HEK293T (cell line): ENCODE results near the gene FOXP4.
A peak's percentile ranks its signal among the peaks of the same experiment; 100 is the strongest.

Source experiments
- CTCF ChIA-PET: fragments of 350-600 bp; formaldehyde crosslinking; extraction: SDS; loops from one replicate; lab custom pipeline; 2021; ENCODE audit warnings: antibody characterized with exemption, inconsistent platforms; lab: Yijun Ruan, JAX
- POLR2A ChIA-PET: fragments of 350-600 bp; formaldehyde crosslinking; extraction: SDS; loops from one replicate; lab custom pipeline; 2020; ENCODE audit warnings: antibody characterized with exemption, inconsistent platforms; lab: Yijun Ruan, JAX
- DNase-seq: peaks from one replicate; pipeline ENCODE4 v3.0.0; 2012; ENCODE audit warnings: mixed read lengths; ENCODE audit errors: extremely low spot score
- ARNT ChIP-seq: fragments of 450-650 bp; IDR thresholded peaks from 2 replicates; pipeline ENCODE4 v1.6.1; 2017; ENCODE audit warnings: mild to moderate bottlenecking
- BHLHE40 ChIP-seq: fragments of 450-650 bp; IDR thresholded peaks from 2 replicates; pipeline ENCODE4 v1.6.1; 2016; ENCODE audit warnings: mild to moderate bottlenecking, moderate library complexity, borderline replicate concordance
- CTBP1 ChIP-seq: fragments of 450-650 bp; IDR thresholded peaks from 2 replicates; pipeline ENCODE4 v1.6.1; 2016; ENCODE audit warnings: borderline replicate concordance
- ELF4 ChIP-seq: fragments of 450-650 bp; IDR thresholded peaks from 2 replicates; pipeline ENCODE4 v1.6.1; 2017; ENCODE audit warnings: antibody characterized with exemption
- FOXA1 ChIP-seq: fragments of 450-650 bp; IDR thresholded peaks from 2 replicates; pipeline ENCODE4 v1.6.1; 2016; ENCODE audit warnings: mild to moderate bottlenecking
- FOXK2 ChIP-seq: fragments of 450-650 bp; IDR thresholded peaks from 2 replicates; pipeline ENCODE4 v1.6.1; 2016; ENCODE audit warnings: mild to moderate bottlenecking
- FOXM1 ChIP-seq: fragments of 450-650 bp; IDR thresholded peaks from 2 replicates; pipeline ENCODE4 v1.6.1; 2017; ENCODE audit warnings: mild to moderate bottlenecking, borderline replicate concordance
- HDGF ChIP-seq: fragments of 450-650 bp; IDR thresholded peaks from 2 replicates; pipeline ENCODE4 v1.6.1; 2017; ENCODE audit warnings: antibody characterized with exemption, borderline replicate concordance
- L3MBTL2 ChIP-seq: fragments of 450-650 bp; conservative IDR thresholded peaks from 2 replicates; pipeline ENCODE4 v1.6.1; 2016; ENCODE audit warnings: mild to moderate bottlenecking
- LEF1 ChIP-seq: fragments of 450-650 bp; IDR thresholded peaks from 2 replicates; pipeline ENCODE4 v1.6.1; 2017; ENCODE audit warnings: mild to moderate bottlenecking, borderline replicate concordance
- NFRKB ChIP-seq: fragments of 450-650 bp; IDR thresholded peaks from 2 replicates; pipeline ENCODE4 v1.6.1; 2016; ENCODE audit warnings: mild to moderate bottlenecking, moderate library complexity
- SP1 ChIP-seq: fragments of 450-650 bp; IDR thresholded peaks from 2 replicates; pipeline ENCODE4 v1.6.1; 2017
- SUZ12 ChIP-seq: fragments of 450-650 bp; IDR thresholded peaks from 2 replicates; pipeline ENCODE4 v1.6.1; 2016; ENCODE audit warnings: mild to moderate bottlenecking
- TARDBP ChIP-seq: fragments of 450-650 bp; IDR thresholded peaks from 2 replicates; pipeline ENCODE4 v1.6.1; 2016
- ZNF384 ChIP-seq: fragments of 450-650 bp; IDR thresholded peaks from 2 replicates; pipeline ENCODE4 v1.6.1; 2016
- TF ChIP-seq, protein P1 (sequence below): fragments of 450-650 bp; IDR thresholded peaks from 2 replicates; pipeline ENCODE4 v1.6.1; 2016

Gene FOXP4

DNA sequence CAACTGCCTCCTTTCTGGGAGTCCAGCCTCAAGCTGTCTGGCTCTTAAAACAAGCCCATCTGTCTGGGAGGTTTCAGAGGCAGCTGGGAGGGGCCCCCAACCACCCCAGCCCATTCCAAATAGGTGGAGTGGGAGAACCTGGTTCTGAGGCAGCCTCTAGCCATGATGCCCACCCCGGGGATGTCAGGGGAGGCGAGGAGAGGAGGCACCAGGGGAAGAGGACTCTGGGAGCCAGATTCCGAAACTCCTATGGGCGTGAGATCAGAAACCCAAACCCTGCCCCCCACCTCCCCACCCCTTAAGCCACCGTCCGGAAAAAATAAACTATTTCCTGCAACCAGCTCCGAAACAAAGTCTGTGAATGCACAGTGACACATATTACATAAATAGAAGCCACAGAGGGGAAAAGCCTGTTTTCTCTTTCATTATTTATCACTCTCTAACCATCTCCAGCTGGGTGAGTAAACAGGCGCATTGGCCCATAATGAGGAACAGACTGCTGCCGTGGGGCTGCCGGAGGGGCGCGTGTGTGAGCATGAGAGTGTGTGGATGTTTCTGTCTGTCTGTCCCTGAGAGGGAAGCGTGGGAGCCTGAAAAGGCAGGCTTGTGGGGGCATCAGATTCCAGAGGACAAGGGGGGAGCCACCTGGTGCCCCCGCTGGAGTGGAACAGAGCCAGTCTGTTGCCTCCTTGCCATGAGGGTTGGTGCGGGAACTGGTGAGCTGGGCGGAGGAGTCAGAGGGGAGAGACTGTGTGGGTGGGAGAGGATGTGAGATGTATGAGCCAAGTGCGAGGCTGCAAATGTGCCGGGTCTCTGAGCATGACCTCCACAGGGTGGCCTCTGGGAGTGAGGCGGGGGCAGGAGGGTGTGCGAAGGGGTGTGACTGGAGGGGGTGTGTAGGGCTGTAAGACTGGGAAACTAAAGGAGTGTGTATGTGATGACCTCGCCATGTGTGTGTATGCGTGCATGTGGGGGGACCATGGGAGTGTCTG is 14.3 kb upstream of the FOXP4 start:
- ChIA-PET CTCF (interaction anchor here (0.6 kb wide), 1 partner anchor 131 kb away, joined by 3 read pairs; no protein-coding TSS in a partner anchor), POLR2A (no interaction called here)
- no peak for DNase-seq
- no peak for TF ChIP-seq L3MBTL2
- no peak for TF ChIP-seq SP1
- no peak for TF ChIP-seq NFRKB
- TF ChIP-seq HDGF = no peak
- no peak for TF ChIP-seq FOXM1
- TF ChIP-seq LEF1 = no peak
- no peak for TF ChIP-seq SUZ12
- peak; percentile 40; the same call in 1 of the 2 replicates for TF ChIP-seq FOXA1

DNA sequence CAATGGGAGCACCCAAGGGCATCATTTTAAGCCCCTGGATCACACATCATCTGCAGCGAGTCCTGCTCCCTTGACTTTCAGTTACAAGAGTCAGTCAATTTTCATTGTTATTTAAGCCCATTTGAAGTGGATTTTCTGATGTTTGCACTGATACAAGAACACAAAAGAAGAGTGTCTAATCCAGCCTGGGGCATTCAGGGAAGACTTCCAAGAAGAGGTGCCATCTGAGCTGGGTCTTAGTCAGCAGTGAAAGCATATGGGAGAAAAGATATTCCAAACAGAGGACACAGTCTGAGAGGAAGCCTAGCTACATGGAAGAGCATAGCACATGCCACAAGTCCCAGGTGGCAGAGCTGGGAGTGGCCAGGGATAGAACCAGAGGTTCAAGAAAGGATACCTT is 10.4 kb upstream of the FOXP4 start:
- no peak for TF ChIP-seq TARDBP
- no peak for TF ChIP-seq FOXK2
- TF ChIP-seq LEF1 = no peak
- no peak for TF ChIP-seq ZNF384
- no peak for TF ChIP-seq SP1
- TF ChIP-seq ELF4 = no peak
- no peak for TF ChIP-seq NFRKB
- no peak for TF ChIP-seq L3MBTL2
- TF ChIP-seq FOXA1 = no peak
- no peak for TF ChIP-seq FOXM1
- no peak for TF ChIP-seq ARNT
- no peak for TF ChIP-seq SUZ12
- TF ChIP-seq BHLHE40 = no peak
- TF ChIP-seq, protein P1, sequence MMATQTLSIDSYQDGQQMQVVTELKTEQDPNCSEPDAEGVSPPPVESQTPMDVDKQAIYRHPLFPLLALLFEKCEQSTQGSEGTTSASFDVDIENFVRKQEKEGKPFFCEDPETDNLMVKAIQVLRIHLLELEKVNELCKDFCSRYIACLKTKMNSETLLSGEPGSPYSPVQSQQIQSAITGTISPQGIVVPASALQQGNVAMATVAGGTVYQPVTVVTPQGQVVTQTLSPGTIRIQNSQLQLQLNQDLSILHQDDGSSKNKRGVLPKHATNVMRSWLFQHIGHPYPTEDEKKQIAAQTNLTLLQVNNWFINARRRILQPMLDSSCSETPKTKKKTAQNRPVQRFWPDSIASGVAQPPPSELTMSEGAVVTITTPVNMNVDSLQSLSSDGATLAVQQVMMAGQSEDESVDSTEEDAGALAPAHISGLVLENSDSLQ = no peak
- TF ChIP-seq HDGF = no peak
- TF ChIP-seq CTBP1 = no peak
- DNase-seq = no peak
- POLR2A ChIA-PET = interaction anchor here (1.0 kb wide), 1 partner anchor 8 kb away, joined by 3 read pairs; no protein-coding TSS in a partner anchor
- CTCF ChIA-PET = no interaction called here

- TF ChIP-seq BHLHE40 = no peak
- TF ChIP-seq FOXA1 = no peak
- TF ChIP-seq L3MBTL2 = no peak
- TF ChIP-seq SUZ12 = no peak
- TF ChIP-seq FOXK2 = no peak
- TF ChIP-seq HDGF = no peak
- no peak for TF ChIP-seq SP1
- no peak for TF ChIP-seq LEF1
- TF ChIP-seq NFRKB = no peak
- no peak for TF ChIP-seq ZNF384
- no peak for TF ChIP-seq CTBP1
- TF ChIP-seq FOXM1 = no peak
- no peak for DNase-seq
- ChIA-PET POLR2A (no interaction called here), CTCF (no interaction called here)
Observed at GRCh38 chr6:41536795-41537758, 9.1 kb upstream of the FOXP4 start.

DNA sequence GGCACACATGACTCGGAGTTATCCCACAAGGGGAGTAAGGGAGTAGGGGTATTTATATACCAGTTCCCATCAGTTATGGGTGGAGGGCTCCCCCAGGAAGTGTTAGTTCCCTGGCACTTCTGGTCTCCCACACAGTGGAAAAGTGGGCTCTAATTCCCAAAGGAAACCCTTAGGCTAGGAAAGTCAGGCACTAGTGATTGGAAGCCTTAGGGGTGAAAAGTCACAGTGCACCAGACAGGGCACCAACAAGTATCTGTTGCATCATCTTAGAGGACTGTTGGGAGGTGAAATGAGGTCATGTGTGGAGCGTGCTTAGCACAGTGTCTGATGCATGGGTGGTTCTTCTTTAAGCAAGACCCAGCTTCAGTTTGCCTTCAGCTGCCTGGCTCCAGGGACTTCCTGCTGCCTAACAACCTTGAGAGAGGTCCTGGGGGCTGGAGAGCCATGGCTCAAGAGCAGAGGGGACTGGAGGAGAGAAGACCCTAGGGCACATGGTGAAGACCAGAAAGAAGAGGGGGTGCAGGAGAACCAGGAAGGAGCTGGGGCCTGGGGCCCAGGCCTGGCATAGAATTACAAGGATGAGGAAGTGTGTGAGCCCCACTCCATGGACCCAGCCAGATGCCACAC is 7.5 kb upstream of the FOXP4 start:
- no peak for TF ChIP-seq ARNT
- no peak for TF ChIP-seq ZNF384
- TF ChIP-seq LEF1 = no peak
- TF ChIP-seq CTBP1 = no peak
- TF ChIP-seq L3MBTL2 = no peak
- no peak for TF ChIP-seq SUZ12
- no peak for TF ChIP-seq HDGF
- no peak for TF ChIP-seq ELF4
- TF ChIP-seq TARDBP = no peak
- no peak for TF ChIP-seq NFRKB
- TF ChIP-seq SP1 = no peak
- no peak for TF ChIP-seq FOXK2
- no peak for TF ChIP-seq FOXA1
- TF ChIP-seq, protein P1 = no peak
- TF ChIP-seq BHLHE40 = no peak
- TF ChIP-seq FOXM1 = no peak
- ChIA-PET CTCF (interaction anchor here (1.0 to 1.1 kb wide), 2 partner anchors 64 to 113 kb away, joined by 3 read pairs; no protein-coding TSS in a partner anchor), POLR2A (no interaction called here)
- DNase-seq = no peak

DNA sequence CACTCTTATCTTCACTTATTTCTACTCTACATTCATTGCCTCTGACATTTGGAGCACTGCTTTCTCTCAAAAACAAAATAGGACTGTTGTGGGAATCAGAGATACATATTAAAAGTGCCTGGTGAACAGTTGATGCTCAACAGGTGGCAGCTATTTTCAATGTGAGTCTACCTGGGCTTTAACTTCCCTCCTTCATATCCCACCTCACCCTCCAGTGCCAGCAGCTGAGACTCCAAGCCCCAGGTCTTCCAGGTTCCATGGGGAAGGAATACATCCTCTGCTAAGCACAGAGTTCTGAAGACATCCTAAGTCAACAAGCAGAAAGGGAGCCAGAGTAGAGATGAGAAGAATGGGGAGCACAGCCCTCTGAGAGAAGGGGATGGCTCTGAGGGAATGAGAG is 7.0 kb upstream of the FOXP4 start:
- CTCF ChIA-PET = interaction anchor here (1.0 to 1.1 kb wide), 2 partner anchors 63 to 113 kb away, joined by 3 read pairs; no protein-coding TSS in a partner anchor
- POLR2A ChIA-PET = no interaction called here
- DNase-seq = no peak
- TF ChIP-seq FOXM1 (no peak), SUZ12 (no peak), NFRKB (no peak), ELF4 (no peak), L3MBTL2 (no peak), FOXA1 (no peak), LEF1 (no peak), BHLHE40 (no peak), TARDBP (no peak), HDGF (no peak), ARNT (no peak), CTBP1 (no peak), ZNF384 (no peak), FOXK2 (no peak)
- TF ChIP-seq, protein P1 = no peak
